Smooth muscle cell (in vitro differentiated cells): ENCODE results near the gene DLGAP5. TPM values are rescaled to one million over a fixed set of nuclear protein-coding genes. Genes with fewer than 3 reads are reported as not detected.

Experiments used
- DNase-seq: peaks from one replicate; lab custom pipeline; 2025; ENCODE audit not compliant: unreplicated experiment; lab: John Stamatoyannopoulos, UW
- H2AFZ ChIP-seq: fragments of 200-600 bp; sonication (generic); 2 replicates; pipeline ENCODE4 v1.6.0; 2016; ENCODE audit warnings: antibody characterized with exemption, low read depth, mild to moderate bottlenecking
- H3F3A ChIP-seq: fragments of 200-600 bp; sonication (generic); 2 replicates; pipeline ENCODE4 v1.6.0; 2017; ENCODE audit warnings: antibody characterized with exemption, low read depth
- H3K27ac ChIP-seq: fragments of 200-600 bp; sonication (generic); 2 replicates; pipeline ENCODE4 v1.5.1; 2016; ENCODE audit warnings: low read depth, mild to moderate bottlenecking
- H3K27me3 ChIP-seq: fragments of 200-600 bp; sonication (generic); 2 replicates; pipeline ENCODE4 v1.6.1; 2016; ENCODE audit warnings: low read depth, mild to moderate bottlenecking
- H3K36me3 ChIP-seq: fragments of 200-600 bp; sonication (generic); 2 replicates; pipeline ENCODE4 v1.5.1; 2016; ENCODE audit warnings: low read depth
- H3K4me1 ChIP-seq: fragments of 200-600 bp; sonication (generic); 2 replicates; pipeline ENCODE4 v1.5.1; 2016; ENCODE audit warnings: low read depth
- H3K4me2 ChIP-seq: fragments of 200-600 bp; sonication (generic); 2 replicates; pipeline ENCODE4 v1.6.0; 2016; ENCODE audit warnings: mild to moderate bottlenecking
- H3K4me3 ChIP-seq: fragments of 200-600 bp; sonication (generic); 2 replicates; pipeline ENCODE4 v1.5.1; 2016; ENCODE audit warnings: mild to moderate bottlenecking
- H3K79me2 ChIP-seq: fragments of 200-600 bp; sonication (generic); 2 replicates; pipeline ENCODE4 v1.6.0; 2016; ENCODE audit warnings: low read depth, mild to moderate bottlenecking
- H3K9ac ChIP-seq: fragments of 200-600 bp; sonication (generic); 2 replicates; pipeline ENCODE4 v1.6.0; 2016; ENCODE audit warnings: low read depth
- H3K9me3 ChIP-seq: fragments of 200-600 bp; sonication (generic); replicated peaks from 2 replicates; pipeline ENCODE4 v1.5.1; 2016; ENCODE audit warnings: low read depth
- H4K20me1 ChIP-seq: fragments of 200-600 bp; sonication (generic); 2 replicates; pipeline ENCODE4 v1.6.0; 2016; ENCODE audit warnings: low read depth
- CTCF ChIP-seq: fragments of 200-600 bp; sonication (generic); IDR thresholded peaks from 2 replicates; pipeline ENCODE4 v1.5.1; 2017; ENCODE audit warnings: borderline replicate concordance, mild to moderate bottlenecking, antibody characterized with exemption; ENCODE audit not compliant: insufficient read depth, poor library complexity, severe bottlenecking
- WGBS: methylation state at CpG from one replicate; pipeline ENCODE4 v1.1.7; 2016; ENCODE audit warnings: low lambda C conversion rate; 5-methylcytosine and 5-hydroxymethylcytosine counted together
- polyA plus RNA-seq: library from polyadenylated mRNA; unstranded; fragments of >200 nt; fragmentation: Nextera tagmentation; extraction: Ambion mirVana; gene quantifications from 2 replicates; pipeline ENCODE4 v1.2.1, GENCODE V29; 2016
- total RNA-seq: library from RNA; depleted of rRNA; stranded (reverse); fragments of >200 nt; gene quantifications from 2 replicates; pipeline ENCODE4 v1.2.3, GENCODE V29; 2014

The DLGAP5 gene
- total and polyA plus RNA-seq, 2 experiments from 2014 or later = 7.5 to 8.0 TPM

- Histone ChIP-seq H2AFZ (no peak overlapping the region), H3K9ac (no peak overlapping the region), H3K4me2 (no peak overlapping the region), H3K27ac (no peak overlapping the region), H3K4me3 (no peak overlapping the region), H4K20me1 (no peaks in the 10 kb centered on the region), H3K79me2 (no peaks in the 10 kb centered on the region), H3K9me3 (no peaks in the 10 kb centered on the region), H3K4me1 (peaks cover 3% of the 10 kb centered on the region), H3K27me3 (no peaks in the 10 kb centered on the region), H3F3A (no peaks in the 10 kb centered on the region), H3K36me3 (no peaks in the 10 kb centered on the region)
- 89% methylated on average over 3 of the region's 3 CpGs for WGBS
- TF ChIP-seq CTCF = no peak
- DNase-seq = no peak
Measured at GRCh38 chr14:55200651-55201050, 9.3 kb upstream of the DLGAP5 start.

DNA sequence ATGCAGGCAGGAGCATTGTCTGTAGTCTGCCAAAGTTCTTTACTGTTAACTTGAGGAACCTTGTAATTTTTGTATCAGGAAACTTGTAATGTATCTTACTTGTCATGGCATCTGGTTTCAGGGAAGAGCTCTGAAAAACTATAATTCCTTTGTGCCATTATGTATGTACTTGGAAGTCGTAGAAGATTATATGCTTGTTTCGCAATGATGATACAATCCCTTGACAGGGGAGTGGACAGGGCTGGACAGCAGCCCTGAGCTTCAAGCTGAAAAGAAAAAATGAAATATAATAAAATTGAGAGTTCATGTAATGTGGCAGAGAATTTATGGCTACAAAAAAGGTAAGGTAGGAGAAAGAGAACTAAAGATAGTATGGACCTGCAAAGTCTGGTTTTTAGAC is 7.4 kb upstream of the DLGAP5 start:
- Histone ChIP-seq H3K9me3 (no peaks in the 10 kb centered on the region), H3K4me2 (no peak overlapping the region), H4K20me1 (no peaks in the 10 kb centered on the region), H3K27ac (no peak overlapping the region), H2AFZ (no peak overlapping the region), H3K79me2 (no peaks in the 10 kb centered on the region), H3K4me3 (no peak overlapping the region), H3K27me3 (no peaks in the 10 kb centered on the region), H3F3A (no peaks in the 10 kb centered on the region), H3K9ac (no peak overlapping the region), H3K36me3 (no peaks in the 10 kb centered on the region), H3K4me1 (peaks cover 3% of the 10 kb centered on the region)
- WGBS = 74% methylated on average over 2 of the region's 2 CpGs
- no peak for DNase-seq
- TF ChIP-seq CTCF = no peak

- Histone ChIP-seq H3K79me2 (peaks cover 14% of the 10 kb centered on the region), H3F3A (no peaks in the 10 kb centered on the region), H3K36me3 (no peaks in the 10 kb centered on the region), H4K20me1 (no peaks in the 10 kb centered on the region), H3K9me3 (no peaks in the 10 kb centered on the region), H3K27ac (no peak overlapping the region), H3K9ac (no peak overlapping the region), H2AFZ (no peak overlapping the region), H3K4me3 (no peak overlapping the region), H3K4me1 (no peaks in the 10 kb centered on the region), H3K27me3 (no peaks in the 10 kb centered on the region), H3K4me2 (no peak overlapping the region)
- no peak for DNase-seq
- no peak for TF ChIP-seq CTCF
- 94% methylated on average over 5 of the region's 5 CpGs for WGBS
Measured at GRCh38 chr14:55194656-55195355, 3.4 kb upstream of the DLGAP5 start.

DNA sequence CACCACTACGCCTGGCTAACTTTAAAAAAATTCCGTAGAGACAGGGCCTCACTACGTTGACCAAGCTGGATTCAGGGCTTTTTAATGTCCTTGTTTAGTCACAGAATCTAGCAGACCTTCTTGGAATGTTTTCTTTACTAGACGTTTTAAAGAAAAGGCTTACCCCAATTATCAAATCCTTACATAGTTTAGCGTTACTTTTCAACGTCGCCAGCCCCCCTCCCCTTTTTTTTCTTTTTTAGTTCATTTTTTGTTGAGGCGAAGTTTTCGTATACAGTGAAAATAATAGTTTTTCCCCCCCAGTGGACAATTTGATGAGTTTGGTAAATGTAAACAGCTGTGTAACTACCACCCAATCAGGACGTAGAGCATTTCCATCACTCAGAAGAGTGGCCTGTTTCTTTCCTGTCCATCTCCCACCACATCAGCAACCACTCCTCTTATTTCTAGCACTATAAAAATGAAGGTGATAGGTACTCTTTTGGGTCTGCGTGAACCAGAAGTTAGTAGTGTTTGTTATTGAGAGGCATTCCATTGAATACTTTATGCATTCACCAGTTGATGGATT is 753 bp upstream of the DLGAP5 start:
- 65% methylated on average over 11 of the region's 11 CpGs for WGBS
- peak overlapping the region; percentile 74 for H3K4me3 ChIP-seq
- DNase-seq = no peak

More for the DNA sequence above, 753 bp upstream of the DLGAP5 start:
- Histone ChIP-seq H3K27me3 (no peaks in the 10 kb centered on the region), H3F3A (no peaks in the 10 kb centered on the region), H3K9ac (peak overlapping the region; percentile 42), H3K4me1 (no peaks in the 10 kb centered on the region), H3K79me2 (peaks cover 29% of the 10 kb centered on the region), H3K27ac (peak overlapping the region; percentile 22), H3K36me3 (no peaks in the 10 kb centered on the region), H3K4me2 (peak overlapping the region; percentile 87), H2AFZ (peak overlapping the region; percentile 98), H3K9me3 (no peaks in the 10 kb centered on the region), H4K20me1 (no peaks in the 10 kb centered on the region)
- no peak for TF ChIP-seq CTCF
